ENCODE measurements around the gene ZNF396. TPM values are rescaled to one million over a fixed set of nuclear protein-coding genes. Genes with fewer than 3 reads are reported as not detected.

The ZNF396 gene
- total RNA-seq, 3 donors from 2014 or later (not counting 1 experiment from before 2014, with no cell fraction given) = 1.2 to 1.7 (median 1.2) TPM

DNA sequence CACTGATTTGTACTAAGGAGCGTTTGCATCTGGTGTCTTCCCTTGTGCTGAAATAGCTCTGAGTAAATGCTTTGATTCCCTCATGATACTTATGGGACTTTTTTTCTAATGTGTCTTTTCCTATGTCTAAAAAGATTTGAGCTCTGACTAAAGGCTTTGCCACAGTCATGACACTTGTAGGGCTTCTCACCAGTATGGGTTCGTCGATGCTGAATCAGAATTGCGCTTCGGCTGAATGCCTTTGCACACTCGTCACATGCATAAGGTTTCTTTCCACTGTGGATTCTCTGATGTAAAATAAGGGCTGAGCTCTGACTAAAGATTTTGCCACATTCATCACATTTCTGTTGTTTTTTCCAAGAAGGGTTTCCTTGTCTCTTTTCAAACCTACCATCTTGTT, 8.0 kb downstream of the ZNF396 start:
- TF ChIP-seq, protein P1, sequence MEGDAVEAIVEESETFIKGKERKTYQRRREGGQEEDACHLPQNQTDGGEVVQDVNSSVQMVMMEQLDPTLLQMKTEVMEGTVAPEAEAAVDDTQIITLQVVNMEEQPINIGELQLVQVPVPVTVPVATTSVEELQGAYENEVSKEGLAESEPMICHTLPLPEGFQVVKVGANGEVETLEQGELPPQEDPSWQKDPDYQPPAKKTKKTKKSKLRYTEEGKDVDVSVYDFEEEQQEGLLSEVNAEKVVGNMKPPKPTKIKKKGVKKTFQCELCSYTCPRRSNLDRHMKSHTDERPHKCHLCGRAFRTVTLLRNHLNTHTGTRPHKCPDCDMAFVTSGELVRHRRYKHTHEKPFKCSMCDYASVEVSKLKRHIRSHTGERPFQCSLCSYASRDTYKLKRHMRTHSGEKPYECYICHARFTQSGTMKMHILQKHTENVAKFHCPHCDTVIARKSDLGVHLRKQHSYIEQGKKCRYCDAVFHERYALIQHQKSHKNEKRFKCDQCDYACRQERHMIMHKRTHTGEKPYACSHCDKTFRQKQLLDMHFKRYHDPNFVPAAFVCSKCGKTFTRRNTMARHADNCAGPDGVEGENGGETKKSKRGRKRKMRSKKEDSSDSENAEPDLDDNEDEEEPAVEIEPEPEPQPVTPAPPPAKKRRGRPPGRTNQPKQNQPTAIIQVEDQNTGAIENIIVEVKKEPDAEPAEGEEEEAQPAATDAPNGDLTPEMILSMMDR (IDR thresholded peaks at IDR 0.05) = no peak
- no peak for ATAC-seq
- H3K36me3 Mint-ChIP-seq = no peaks in the 10 kb centered on the region
- no peaks in the 10 kb centered on the region for H3K27me3 ChIP-seq (ENCODE audit: control insufficient read depth, insufficient read depth, low read length)
- H3K27ac Mint-ChIP-seq = no peak overlapping the region
- no peak overlapping the region for H3K4me3 ChIP-seq (ENCODE audit: low read length)
- H3K9me3 ChIP-seq (ENCODE audit: control insufficient read depth, insufficient read depth, low read length) = no peaks in the 10 kb centered on the region
- whole genome bisulfite sequencing (ENCODE audit: insufficient coverage) = 94% methylated on average over 6 of the region's 6 CpGs
- intact Hi-C loops (cut with micrococcal nuclease) = no loop called here
- H3K4me1 Mint-ChIP-seq = no peaks in the 10 kb centered on the region
- H3K27me3 Mint-ChIP-seq (ENCODE audit: low read depth in 2 of 2) = peaks cover 0 to 2% of the 10 kb centered on the region in 2 donors
- no peak overlapping the region for H3K4me3 Mint-ChIP-seq
- H3K9me3 Mint-ChIP-seq = no peaks in the 10 kb centered on the region
- DNase-seq = no peak
- no peaks in the 10 kb centered on the region for H3K4me1 ChIP-seq (ENCODE audit: control insufficient read depth, insufficient read depth, low read length)
- no peaks in the 10 kb centered on the region for H3K36me3 ChIP-seq (ENCODE audit: control insufficient read depth, insufficient read depth, low read length)
- H3K27ac ChIP-seq (ENCODE audit: low read length) = no peak overlapping the region

DNA sequence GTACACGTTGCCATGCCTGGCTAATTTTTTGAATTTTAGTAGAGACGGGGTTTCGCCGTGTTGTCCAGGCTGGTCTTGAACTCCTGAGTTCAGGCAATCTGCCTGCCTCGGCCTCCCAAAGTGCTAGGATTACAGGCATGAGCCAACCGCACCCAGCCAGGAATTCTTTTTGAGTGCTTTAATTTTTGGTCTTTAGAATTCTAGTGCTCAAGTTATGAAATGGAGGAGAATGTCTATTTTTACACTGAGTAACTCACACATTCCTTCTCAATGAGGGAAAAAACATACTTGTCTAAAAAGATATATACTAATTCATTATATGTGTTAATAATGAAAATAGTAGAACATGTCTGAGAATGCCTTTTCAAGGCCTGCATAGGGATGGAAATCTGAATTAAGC, 8.5 kb downstream of the ZNF396 start:
- H3K4me3 ChIP-seq (ENCODE audit: low read length) = no peak overlapping the region
- ATAC-seq (no peak), DNase-seq (no peak)
- H3K27ac Mint-ChIP-seq = no peak overlapping the region
- TF ChIP-seq, protein P1 (IDR thresholded peaks at IDR 0.05) = no peak
- no peaks in the 10 kb centered on the region for H3K4me1 ChIP-seq (ENCODE audit: control insufficient read depth, insufficient read depth, low read length)
- no peaks in the 10 kb centered on the region for H3K9me3 ChIP-seq (ENCODE audit: control insufficient read depth, insufficient read depth, low read length)
- no peaks in the 10 kb centered on the region for H3K36me3 ChIP-seq (ENCODE audit: control insufficient read depth, insufficient read depth, low read length)
- 95% methylated on average over 5 of the region's 6 CpGs for WGBS (ENCODE audit: insufficient coverage)
- no peaks in the 10 kb centered on the region for H3K27me3 ChIP-seq (ENCODE audit: control insufficient read depth, insufficient read depth, low read length)
- H3K27me3 Mint-ChIP-seq (ENCODE audit: low read depth in 2 of 2) = peaks cover 0 to 2% of the 10 kb centered on the region in 2 donors
- H3K4me3 Mint-ChIP-seq = no peak overlapping the region
- no peak overlapping the region for H3K27ac ChIP-seq (ENCODE audit: low read length)
- H3K36me3 Mint-ChIP-seq = no peaks in the 10 kb centered on the region
- intact Hi-C loops (cut with micrococcal nuclease) = no loop called here
- no peaks in the 10 kb centered on the region for H3K9me3 Mint-ChIP-seq
- no peaks in the 10 kb centered on the region for H3K4me1 Mint-ChIP-seq

DNA sequence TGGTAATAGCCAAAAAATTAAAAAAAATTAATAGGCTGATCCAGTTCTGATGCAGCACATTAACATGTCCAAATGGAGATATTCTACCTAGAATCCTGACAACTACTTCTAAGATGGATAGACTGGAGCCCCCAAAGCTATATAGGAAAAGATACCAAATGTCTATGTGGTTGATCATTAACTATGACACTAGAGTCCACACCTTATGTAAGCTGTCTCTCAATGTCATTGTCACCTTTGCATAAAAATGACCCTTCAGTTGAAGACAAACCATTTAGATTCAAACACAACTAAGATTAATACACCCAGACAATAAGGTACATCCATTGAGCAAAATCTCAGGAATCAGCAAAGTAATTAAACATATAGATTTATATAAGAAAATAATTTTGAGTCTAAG, 14.6 kb downstream of the ZNF396 start:
- H3K4me3 Mint-ChIP-seq = no peak overlapping the region
- Histone ChIP-seq H3K4me3 (ENCODE audit: low read length) (no peak overlapping the region), H3K36me3 (ENCODE audit: control insufficient read depth, insufficient read depth, low read length) (no peaks in the 10 kb centered on the region), H3K27ac (ENCODE audit: low read length) (no peak overlapping the region), H3K9me3 (ENCODE audit: control insufficient read depth, insufficient read depth, low read length) (no peaks in the 10 kb centered on the region), H3K4me1 (ENCODE audit: control insufficient read depth, insufficient read depth, low read length) (no peaks in the 10 kb centered on the region), H3K27me3 (ENCODE audit: control insufficient read depth, insufficient read depth, low read length) (no peaks in the 10 kb centered on the region)
- ATAC-seq = no peak
- no peaks in the 10 kb centered on the region for H3K4me1 Mint-ChIP-seq
- H3K27me3 Mint-ChIP-seq (ENCODE audit: low read depth in 2 of 2) = peaks cover 0 to 17% of the 10 kb centered on the region in 2 donors
- intact Hi-C loops (cut with micrococcal nuclease) = no loop called here
- TF ChIP-seq, protein P1 (IDR thresholded peaks at IDR 0.05) = no peak
- no peaks in the 10 kb centered on the region for H3K9me3 Mint-ChIP-seq
- H3K27ac Mint-ChIP-seq = no peak overlapping the region
- no peak for DNase-seq
- H3K36me3 Mint-ChIP-seq = no peaks in the 10 kb centered on the region

DNA sequence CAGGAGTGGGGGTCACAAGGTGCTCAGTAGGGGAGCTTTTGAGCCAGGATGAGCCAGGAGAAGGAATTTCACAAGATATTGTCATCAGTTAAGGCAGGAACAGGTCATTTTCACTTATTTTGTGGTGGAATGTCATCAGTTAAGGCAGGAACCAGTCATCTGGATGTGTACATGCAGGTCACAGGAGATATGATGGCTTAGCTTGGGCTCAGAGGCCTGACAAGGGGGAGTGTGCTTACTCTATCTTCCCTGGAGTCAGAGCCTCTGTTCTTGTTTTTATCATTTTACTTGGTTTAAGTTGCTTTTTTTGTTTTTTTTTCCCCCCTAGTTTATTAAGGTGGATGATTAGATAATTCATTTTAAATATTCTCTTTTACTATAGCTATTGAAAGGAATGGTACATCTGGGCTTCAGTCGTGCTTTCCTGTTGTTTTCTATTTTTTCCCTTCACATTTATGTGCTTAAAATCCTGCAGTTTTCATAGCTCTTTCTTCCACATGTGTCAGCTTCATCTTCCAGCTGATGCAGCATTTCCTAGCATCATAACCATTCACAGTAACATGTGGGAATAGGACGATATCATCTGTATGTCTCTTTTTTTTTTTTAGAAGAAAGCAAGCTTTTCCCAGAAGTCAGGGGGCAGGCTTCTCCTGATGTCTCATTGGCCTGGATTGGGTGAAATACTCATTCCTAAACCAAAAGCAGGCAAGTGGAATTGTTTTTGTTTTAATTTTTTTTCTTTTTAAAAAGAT, 15.4 kb downstream of the ZNF396 start:
- Histone ChIP-seq H3K27ac (ENCODE audit: low read length) (no peak overlapping the region), H3K9me3 (ENCODE audit: control insufficient read depth, insufficient read depth, low read length) (no peaks in the 10 kb centered on the region), H3K27me3 (ENCODE audit: control insufficient read depth, insufficient read depth, low read length) (no peaks in the 10 kb centered on the region), H3K36me3 (ENCODE audit: control insufficient read depth, insufficient read depth, low read length) (no peaks in the 10 kb centered on the region), H3K4me1 (ENCODE audit: control insufficient read depth, insufficient read depth, low read length) (no peaks in the 10 kb centered on the region), H3K4me3 (ENCODE audit: low read length) (no peak overlapping the region)
- TF ChIP-seq, protein P1 (IDR thresholded peaks at IDR 0.05) = no peak
- Mint-ChIP-seq H3K4me3 (no peak overlapping the region), H3K27ac (no peak overlapping the region), H3K9me3 (no peaks in the 10 kb centered on the region), H3K27me3 (ENCODE audit: low read depth in 2 of 2) (peaks cover 0 to 17% of the 10 kb centered on the region in 2 donors), H3K4me1 (no peaks in the 10 kb centered on the region), H3K36me3 (no peaks in the 10 kb centered on the region)
- intact Hi-C loops (cut with micrococcal nuclease) = no loop called here
- ATAC-seq (no peak), DNase-seq (no peak)
- WGBS (ENCODE audit: insufficient coverage) = 53% methylated on average over 2 of the region's 2 CpGs

Measured in natural killer cell (primary cell).